SK-N-SH (cell line): Measurements from ENCODE around the gene FRRS1. TPM values are rescaled to one million over a fixed set of nuclear protein-coding genes. Genes with fewer than 3 reads are reported as not detected.

Experiments
- CTCF ChIA-PET: fragments of 300-600, 350-600 bp; formaldehyde crosslinking; extraction: SDS; loops from one replicate; lab custom pipeline; 2021; lab: Yijun Ruan, JAX
- POLR2A ChIA-PET: fragments of 350-600 bp; sonication (Branson Sonifier 250); formaldehyde crosslinking; extraction: SDS; loops from one replicate; lab custom pipeline; 2020; ENCODE audit warnings: antibody characterized with exemption, inconsistent platforms; lab: Yijun Ruan, JAX
- DNase-seq: peaks from one replicate; pipeline ENCODE4 v3.0.0; 2012
- H2AFZ ChIP-seq: fragments of 200-600 bp; sonication (generic); 2 replicates; pipeline ENCODE4 v1.8.1; 2016; ENCODE audit warnings: antibody characterized with exemption, mild to moderate bottlenecking, low read depth
- H3F3A ChIP-seq: fragments of 200-600 bp; sonication (generic); replicated peaks from 2 replicates; pipeline ENCODE3; 2016; ENCODE audit warnings: antibody characterized with exemption, mild to moderate bottlenecking; ENCODE audit not compliant: insufficient read depth
- H3K27ac ChIP-seq, 2 experiments: fragments of 200-500 bp in 1 of 2; fragments of 200-600 bp in 1 of 2; sonication (Bioruptor generic) in 1 of 2; sonication (generic), shearing (Covaris generic) in 1 of 2; 2 replicates each; pipeline versions ENCODE4 v1.5.1 to v1.6.1; 2014 to 2016; ENCODE audit warnings: low read depth in 2 of 2, inconsistent platforms in 1 of 2, low read length in 1 of 2, mild to moderate bottlenecking in 1 of 2, mixed read lengths in 1 of 2
- H3K27me3 ChIP-seq: fragments of 200-600 bp; sonication (generic), shearing (Covaris generic); 2 replicates; pipeline ENCODE4 v1.6.1; 2016; ENCODE audit warnings: mixed run types; ENCODE audit not compliant: insufficient read depth
- H3K36me3 ChIP-seq, 2 experiments: fragments of 200-500 bp in 1 of 2; fragments of 200-600 bp in 1 of 2; sonication (Bioruptor generic) in 1 of 2; sonication (generic) in 1 of 2; replicated peaks in 1 of 2; 2 replicates each; pipeline versions ENCODE3 to v1.5.1; 2014 to 2016; ENCODE audit warnings: low read length in 1 of 2, mild to moderate bottlenecking in 1 of 2; ENCODE audit not compliant: insufficient read depth in 2 of 2, control insufficient read depth in 1 of 2
- H3K4me1 ChIP-seq, 2 experiments: fragments of 200-500 bp in 1 of 2; fragments of 200-600 bp in 1 of 2; sonication (Bioruptor generic) in 1 of 2; sonication (generic), shearing (Covaris generic) in 1 of 2; 2 replicates each; pipeline versions ENCODE4 v1.5.1 to v1.6.1; 2014 to 2016; ENCODE audit warnings: low read depth in 1 of 2, low read length in 1 of 2, mixed run types in 1 of 2; ENCODE audit not compliant: insufficient read depth in 2 of 2, control insufficient read depth in 1 of 2
- H3K4me2 ChIP-seq: fragments of 200-600 bp; sonication (generic), shearing (Covaris generic); 2 replicates; pipeline ENCODE4 v1.6.1; 2017; ENCODE audit warnings: mixed run types
- H3K4me3 ChIP-seq, 2 experiments: fragments of 200-500 bp in 1 of 2; fragments of 200-600 bp in 1 of 2; sonication (Bioruptor generic) in 1 of 2; sonication (generic), shearing (Covaris generic) in 1 of 2; 2 replicates each; pipeline versions ENCODE4 v1.5.1 to v1.8.1; 2014 to 2016; ENCODE audit warnings: low read depth in 2 of 2, inconsistent platforms in 1 of 2, low read length in 1 of 2, mild to moderate bottlenecking in 1 of 2, mixed read lengths in 1 of 2, moderate library complexity in 1 of 2
- H3K79me2 ChIP-seq: fragments of 200-600 bp; sonication (generic); 2 replicates; pipeline ENCODE4 v1.8.1; 2017; ENCODE audit warnings: mild to moderate bottlenecking; ENCODE audit not compliant: insufficient read depth
- H3K9ac ChIP-seq: fragments of 200-600 bp; sonication (generic); 2 replicates; pipeline ENCODE4 v1.6.1; 2017; ENCODE audit warnings: mixed run types
- H3K9me2 ChIP-seq: fragments of 200-600 bp; sonication (generic); 2 replicates; pipeline ENCODE4 v1.6.1; 2017; ENCODE audit warnings: mixed run types
- H3K9me3 ChIP-seq: fragments of 200-600 bp; sonication (generic); 2 replicates; pipeline ENCODE4 v1.6.1; 2017; ENCODE audit warnings: mixed run types, mild to moderate bottlenecking, moderate library complexity
- H4K20me1 ChIP-seq: fragments of 200-600 bp; sonication (generic); 2 replicates; pipeline ENCODE4 v1.6.1; 2017; ENCODE audit warnings: mild to moderate bottlenecking, mixed run types; ENCODE audit not compliant: insufficient read depth
- ELF1 ChIP-seq: IDR thresholded peaks from 2 replicates; pipeline ENCODE4 v1.4.0; 2012
- FOXM1 ChIP-seq: IDR thresholded peaks from 2 replicates; pipeline ENCODE4 v1.4.0; 2012; ENCODE audit warnings: low read depth, mild to moderate bottlenecking
- GABPA ChIP-seq: IDR thresholded peaks from 2 replicates; pipeline ENCODE4 v1.4.0; 2012; ENCODE audit warnings: low read depth, mild to moderate bottlenecking
- MEF2A ChIP-seq: IDR thresholded peaks from 2 replicates; pipeline ENCODE4 v1.4.0; 2012; ENCODE audit warnings: low read depth, borderline replicate concordance
- PBX3 ChIP-seq: IDR thresholded peaks from 2 replicates; pipeline ENCODE4; 2012
- POLR2AphosphoS5 ChIP-seq: IDR thresholded peaks from 2 replicates; pipeline ENCODE4 v1.6.1; 2012; ENCODE audit warnings: low read depth, low read length
- RAD21 ChIP-seq: IDR thresholded peaks from 2 replicates; pipeline ENCODE4 v1.6.1; 2012; ENCODE audit warnings: mild to moderate bottlenecking, low read length
- RFX5 ChIP-seq: IDR thresholded peaks from 2 replicates; pipeline ENCODE4 v1.6.1; 2012; ENCODE audit warnings: mild to moderate bottlenecking, improper control_type of control experiment, low read length
- TEAD4 ChIP-seq: IDR thresholded peaks from 2 replicates; pipeline ENCODE4 v1.4.0; 2012; ENCODE audit warnings: mild to moderate bottlenecking, borderline replicate concordance; ENCODE audit not compliant: insufficient read depth
- WGBS: methylation state at CpG from one replicate; pipeline ENCODE4 v1.1.6; 2017; ENCODE audit warnings: low lambda C conversion rate; 5-methylcytosine and 5-hydroxymethylcytosine counted together
- polyA plus RNA-seq, 3 experiments: library from polyadenylated mRNA; depleted of rRNA; stranded (reverse); fragments of >200 nt; gene quantifications; 2 replicates each; pipeline ENCODE4 v1.2.3, GENCODE V29; 2012
- TF ChIP-seq, protein P1 (sequence below): IDR thresholded peaks from 2 replicates; pipeline ENCODE4 v1.6.1; 2012; ENCODE audit warnings: mild to moderate bottlenecking, low read depth, low read length, moderate library complexity
- TF ChIP-seq, protein P2 (sequence below): IDR thresholded peaks from 2 replicates; pipeline ENCODE4 v1.4.0; 2012; ENCODE audit warnings: low read depth

FRRS1 gene, protein sequence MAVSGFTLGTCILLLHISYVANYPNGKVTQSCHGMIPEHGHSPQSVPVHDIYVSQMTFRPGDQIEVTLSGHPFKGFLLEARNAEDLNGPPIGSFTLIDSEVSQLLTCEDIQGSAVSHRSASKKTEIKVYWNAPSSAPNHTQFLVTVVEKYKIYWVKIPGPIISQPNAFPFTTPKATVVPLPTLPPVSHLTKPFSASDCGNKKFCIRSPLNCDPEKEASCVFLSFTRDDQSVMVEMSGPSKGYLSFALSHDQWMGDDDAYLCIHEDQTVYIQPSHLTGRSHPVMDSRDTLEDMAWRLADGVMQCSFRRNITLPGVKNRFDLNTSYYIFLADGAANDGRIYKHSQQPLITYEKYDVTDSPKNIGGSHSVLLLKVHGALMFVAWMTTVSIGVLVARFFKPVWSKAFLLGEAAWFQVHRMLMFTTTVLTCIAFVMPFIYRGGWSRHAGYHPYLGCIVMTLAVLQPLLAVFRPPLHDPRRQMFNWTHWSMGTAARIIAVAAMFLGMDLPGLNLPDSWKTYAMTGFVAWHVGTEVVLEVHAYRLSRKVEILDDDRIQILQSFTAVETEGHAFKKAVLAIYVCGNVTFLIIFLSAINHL
- 1.9 and 2.7 TPM in 2 replicates for polyA plus RNA-seq (2012; rRNA removed)
- polyA plus RNA-seq (2012; cell fraction: cytosol; rRNA removed), result 1.8 and 2.3 TPM in 2 replicates
- 0.80 and 1.8 TPM in 2 replicates for polyA plus RNA-seq (2012; cell fraction: nucleus; rRNA removed)

DNA sequence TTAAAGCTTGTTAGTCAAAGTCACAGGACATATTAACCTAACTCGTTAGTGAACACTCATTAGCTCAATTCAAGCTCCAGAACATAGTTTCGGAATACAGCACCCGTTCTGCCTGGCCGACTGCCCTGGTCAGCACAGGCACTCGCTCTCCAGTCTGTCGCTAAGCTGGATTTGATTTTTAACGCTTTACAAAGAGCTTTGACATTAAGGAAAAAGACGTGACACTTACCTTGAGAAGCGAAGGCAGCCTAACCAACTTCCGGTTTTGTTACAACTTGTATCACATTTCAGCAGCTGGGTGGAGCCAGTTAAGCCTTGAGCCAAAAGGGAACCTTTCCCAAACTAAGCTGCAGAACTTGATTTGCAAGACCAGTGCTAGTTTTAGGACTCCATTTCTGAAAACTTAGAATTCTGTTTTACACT, at the start of gene FRRS1:
Gene FRRS1, minus strand, starts transcription at position 258 of the 423 bp plus-strand sequence. CDS start 17,867 bp downstream, outside the sequence.
- ChIA-PET POLR2A (no interaction called here), CTCF (interaction anchor here (1.4 kb wide), 1 partner anchor 10 kb away, joined by 4 read pairs; no protein-coding TSS in a partner anchor)
- TF ChIP-seq POLR2AphosphoS5, result peak; percentile 35; the same call in 1 of the 2 replicates
- no peak for TF ChIP-seq RFX5
- no peak for TF ChIP-seq TEAD4
- no peak for TF ChIP-seq RAD21
- no peak for TF ChIP-seq PBX3
- TF ChIP-seq, protein P1, sequence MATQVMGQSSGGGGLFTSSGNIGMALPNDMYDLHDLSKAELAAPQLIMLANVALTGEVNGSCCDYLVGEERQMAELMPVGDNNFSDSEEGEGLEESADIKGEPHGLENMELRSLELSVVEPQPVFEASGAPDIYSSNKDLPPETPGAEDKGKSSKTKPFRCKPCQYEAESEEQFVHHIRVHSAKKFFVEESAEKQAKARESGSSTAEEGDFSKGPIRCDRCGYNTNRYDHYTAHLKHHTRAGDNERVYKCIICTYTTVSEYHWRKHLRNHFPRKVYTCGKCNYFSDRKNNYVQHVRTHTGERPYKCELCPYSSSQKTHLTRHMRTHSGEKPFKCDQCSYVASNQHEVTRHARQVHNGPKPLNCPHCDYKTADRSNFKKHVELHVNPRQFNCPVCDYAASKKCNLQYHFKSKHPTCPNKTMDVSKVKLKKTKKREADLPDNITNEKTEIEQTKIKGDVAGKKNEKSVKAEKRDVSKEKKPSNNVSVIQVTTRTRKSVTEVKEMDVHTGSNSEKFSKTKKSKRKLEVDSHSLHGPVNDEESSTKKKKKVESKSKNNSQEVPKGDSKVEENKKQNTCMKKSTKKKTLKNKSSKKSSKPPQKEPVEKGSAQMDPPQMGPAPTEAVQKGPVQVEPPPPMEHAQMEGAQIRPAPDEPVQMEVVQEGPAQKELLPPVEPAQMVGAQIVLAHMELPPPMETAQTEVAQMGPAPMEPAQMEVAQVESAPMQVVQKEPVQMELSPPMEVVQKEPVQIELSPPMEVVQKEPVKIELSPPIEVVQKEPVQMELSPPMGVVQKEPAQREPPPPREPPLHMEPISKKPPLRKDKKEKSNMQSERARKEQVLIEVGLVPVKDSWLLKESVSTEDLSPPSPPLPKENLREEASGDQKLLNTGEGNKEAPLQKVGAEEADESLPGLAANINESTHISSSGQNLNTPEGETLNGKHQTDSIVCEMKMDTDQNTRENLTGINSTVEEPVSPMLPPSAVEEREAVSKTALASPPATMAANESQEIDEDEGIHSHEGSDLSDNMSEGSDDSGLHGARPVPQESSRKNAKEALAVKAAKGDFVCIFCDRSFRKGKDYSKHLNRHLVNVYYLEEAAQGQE, result no peak
- peak; percentile 71 for TF ChIP-seq ELF1
- TF ChIP-seq MEF2A, result no peak
- TF ChIP-seq FOXM1, result no peak
- TF ChIP-seq, protein P2, sequence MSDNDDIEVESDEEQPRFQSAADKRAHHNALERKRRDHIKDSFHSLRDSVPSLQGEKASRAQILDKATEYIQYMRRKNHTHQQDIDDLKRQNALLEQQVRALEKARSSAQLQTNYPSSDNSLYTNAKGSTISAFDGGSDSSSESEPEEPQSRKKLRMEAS, result no peak
- 0 out of 2 replicates have a peak, but pooled peaks have one; percentile 18 for TF ChIP-seq GABPA
- H4K20me1 ChIP-seq, result no peaks in the 10 kb centered on the region
- H3F3A ChIP-seq, result peaks cover 7% of the 10 kb centered on the region
- peak within 1 kb of the TSS; percentile 77 for H3K4me2 ChIP-seq
- H3K79me2 ChIP-seq, result no peaks in the 10 kb centered on the region
- WGBS, result 46% methylated on average over 10 of the region's 10 CpGs
- H2AFZ ChIP-seq, result peak within 1 kb of the TSS; percentile 98
- H3K27me3 ChIP-seq, result no peaks in the 10 kb centered on the region
- H3K9me3 ChIP-seq, result no peaks in the 10 kb centered on the region
- H3K36me3 ChIP-seq, result no peaks in the 10 kb centered on the region
- peak within 1 kb of the TSS; percentile 58; the same call in 1 of the 2 replicates for H3K9ac ChIP-seq
- peak within 1 kb of the TSS; percentile 53 to 60 for H3K4me3 ChIP-seq
- H3K4me1 ChIP-seq, result no peaks in the 10 kb centered on the region; a peak in 3 of 4 replicates
- peak within 1 kb of the TSS; percentile 40 to 51; a peak in 1 of 4 replicates for H3K27ac ChIP-seq
- DNase-seq, result peak; percentile 12
- H3K9me2 ChIP-seq, result no peaks in the 10 kb centered on the region
